Kidney (tissue), 14 donors: Measurements from ENCODE around the gene RAB3B. TPM values are rescaled to one million over a fixed set of nuclear protein-coding genes. Genes with fewer than 3 reads are reported as not detected.

Experiments
- DNase-seq, 5 donors: peaks; one replicate each; pipeline ENCODE4 v3.0.0-alpha.2; 2013 to 2020
- FAIRE-seq: peaks from 2 replicates; lab custom pipeline; 2012; peaks lifted over from hg19 to GRCh38; lab: Jason Lieb, UNC
- H3K27ac ChIP-seq, 2 donors: one replicate each; pipeline ENCODE4 v1.7.0; 2013; ENCODE audit warnings: low read depth in 2 of 2, low read length in 2 of 2, inconsistent platforms in 1 of 2
- H3K27me3 ChIP-seq: one replicate; pipeline ENCODE4 v1.7.1; 2013; ENCODE audit warnings: low read length, inconsistent platforms; ENCODE audit not compliant: control insufficient read depth, insufficient read depth
- H3K36me3 ChIP-seq, 3 donors: one replicate each; pipeline versions ENCODE4 v1.7.0 to v1.7.1; 2013; ENCODE audit warnings: low read length in 3 of 3, control low read depth in 1 of 3, inconsistent platforms in 1 of 3; ENCODE audit not compliant: insufficient read depth in 3 of 3, control insufficient read depth in 2 of 3
- H3K4me1 ChIP-seq, 3 donors: one replicate each; pipeline versions ENCODE4 v1.7.0 to v1.7.1; 2013; ENCODE audit warnings: low read length in 3 of 3, inconsistent platforms in 1 of 3, low read depth in 1 of 3; ENCODE audit not compliant: control insufficient read depth in 2 of 3, insufficient read depth in 2 of 3
- H3K4me3 ChIP-seq, 3 donors: one replicate each; pipeline versions ENCODE4 v1.7.0 to v1.8.1; 2013; ENCODE audit warnings: low read length in 3 of 3, control low read depth in 1 of 3, inconsistent platforms in 1 of 3
- H3K9ac ChIP-seq, 3 donors: one replicate each; pipeline versions ENCODE4 v1.7.0 to v1.7.1; 2013; ENCODE audit warnings: low read length in 3 of 3, control low read depth in 1 of 3, inconsistent platforms in 1 of 3
- H3K9me3 ChIP-seq, 3 donors: one replicate each; pipeline versions ENCODE4 v1.7.0 to v1.7.1; 2013; ENCODE audit warnings: low read length in 3 of 3, control low read depth in 1 of 3, inconsistent platforms in 1 of 3; ENCODE audit not compliant: control insufficient read depth in 2 of 3, insufficient read depth in 1 of 3
- CTCF ChIP-seq: IDR thresholded peaks from 3 replicates; pipeline ENCODE4 v1.5.1; 2012; ENCODE audit warnings: mild to moderate bottlenecking, moderate library complexity, borderline replicate concordance; ENCODE audit not compliant: insufficient read depth; ENCODE audit errors: extremely low read depth
- intact Hi-C: fragments of 100-400 bp; cut with DNase I; formaldehyde crosslinking; loops from one replicate; pipeline ENCODE4 v1.11.1; 2022
- polyA plus RNA-seq: library from polyadenylated mRNA; stranded (reverse); fragments of 350-450 nt; fragmentation: Illumina TruSeq; extraction: RNeasy Lipid Tissue Mini Kit (QIAGEN cat#74804); gene quantifications from one replicate; pipeline ENCODE4 v1.2.3, GENCODE V29; 2014; ENCODE audit warnings: low read depth, low replicate concordance; ENCODE audit not compliant: insufficient read depth
- total RNA-seq: library from RNA; stranded (reverse); fragmentation: NEBNext Ultra II Directional; extraction: Animal tissue kit (Norgen Biotek cat#: 25700); gene quantifications from one replicate; pipeline ENCODE4 v1.2.1, GENCODE V29; 2021
- donor health status: control.
- donor health status: control.
- donor health status: control.
- donor health status: control.
- donor health status: control.
- donor health status: DM: yes; HTN: yes; CAD: no.
- donor health status: Normal renal cell carcinoma (clear cell type).

Gene RAB3B
- total and polyA plus RNA-seq, 2 donors from 2014 or later: 0.60 to 0.72 TPM

- Histone ChIP-seq H3K4me3 (no peak overlapping the region), H3K27me3 (no peaks in the 10 kb centered on the region), H3K4me1 (no peaks in the 10 kb centered on the region), H3K9ac (no peak overlapping the region), H3K27ac (no peak overlapping the region), H3K36me3 (no peaks in the 10 kb centered on the region), H3K9me3 (no peaks in the 10 kb centered on the region)
- intact Hi-C loops: no loop called here
- DNase-seq (no peak), FAIRE-seq (no peak)
- no peak for TF ChIP-seq CTCF
These were observed 7.5 kb upstream of the RAB3B start for GRCh38 chr1:51997974-51998382.

- H3K4me1 ChIP-seq: no peaks in the 10 kb centered on the region
- DNase-seq (peak in 3 of 5 donors; percentile 5 to 74 (median 24)), FAIRE-seq (no peak)
- H3K9ac ChIP-seq: no peak overlapping the region
- no peak overlapping the region for H3K27ac ChIP-seq
- intact Hi-C loops: no loop called here
- H3K36me3 ChIP-seq: no peaks in the 10 kb centered on the region
- H3K4me3 ChIP-seq: no peak overlapping the region
- peaks cover 3% of the 10 kb centered on the region for H3K27me3 ChIP-seq
- H3K9me3 ChIP-seq: no peaks in the 10 kb centered on the region
- TF ChIP-seq CTCF: no peak
These were observed 670 bp downstream of the RAB3B start for GRCh38 chr1:51989582-51990477.

- DNase-seq (no peak), FAIRE-seq (no peak)
- Histone ChIP-seq H3K27ac (no peak overlapping the region), H3K4me3 (no peak overlapping the region), H3K4me1 (no peaks in the 10 kb centered on the region), H3K9me3 (no peaks in the 10 kb centered on the region), H3K36me3 (no peaks in the 10 kb centered on the region), H3K27me3 (peaks cover 3% of the 10 kb centered on the region), H3K9ac (no peak overlapping the region)
- intact Hi-C loops: no loop called here
- no peak for TF ChIP-seq CTCF
These were observed 2.2 kb downstream of the RAB3B start for GRCh38 chr1:51988254-51988653.
